ENCODE data around the gene TBC1D16.
A peak's percentile ranks its signal among the peaks of the same experiment; 100 is the strongest.

TBC1D16 gene

DNA sequence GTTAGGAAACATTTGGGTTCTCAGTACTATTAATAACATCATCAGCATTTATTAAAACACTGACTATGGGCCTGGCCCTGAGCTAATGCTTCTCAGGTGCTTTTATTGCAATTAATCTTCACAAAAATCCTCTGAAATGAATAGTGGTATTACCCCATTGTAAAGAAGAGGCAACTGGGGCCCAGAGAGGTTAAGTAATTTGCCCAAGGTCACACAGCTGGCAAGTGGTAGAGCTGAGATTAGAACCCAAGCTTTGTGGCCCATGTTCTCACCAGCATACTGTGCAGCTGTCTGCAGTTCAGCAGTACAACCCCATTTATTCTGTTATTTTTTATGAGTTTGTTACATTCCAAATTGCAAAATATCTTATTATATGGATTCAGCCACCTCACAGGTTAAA lies 82.3 kb downstream of the TBC1D16 start:
- TF ChIP-seq, protein P1, sequence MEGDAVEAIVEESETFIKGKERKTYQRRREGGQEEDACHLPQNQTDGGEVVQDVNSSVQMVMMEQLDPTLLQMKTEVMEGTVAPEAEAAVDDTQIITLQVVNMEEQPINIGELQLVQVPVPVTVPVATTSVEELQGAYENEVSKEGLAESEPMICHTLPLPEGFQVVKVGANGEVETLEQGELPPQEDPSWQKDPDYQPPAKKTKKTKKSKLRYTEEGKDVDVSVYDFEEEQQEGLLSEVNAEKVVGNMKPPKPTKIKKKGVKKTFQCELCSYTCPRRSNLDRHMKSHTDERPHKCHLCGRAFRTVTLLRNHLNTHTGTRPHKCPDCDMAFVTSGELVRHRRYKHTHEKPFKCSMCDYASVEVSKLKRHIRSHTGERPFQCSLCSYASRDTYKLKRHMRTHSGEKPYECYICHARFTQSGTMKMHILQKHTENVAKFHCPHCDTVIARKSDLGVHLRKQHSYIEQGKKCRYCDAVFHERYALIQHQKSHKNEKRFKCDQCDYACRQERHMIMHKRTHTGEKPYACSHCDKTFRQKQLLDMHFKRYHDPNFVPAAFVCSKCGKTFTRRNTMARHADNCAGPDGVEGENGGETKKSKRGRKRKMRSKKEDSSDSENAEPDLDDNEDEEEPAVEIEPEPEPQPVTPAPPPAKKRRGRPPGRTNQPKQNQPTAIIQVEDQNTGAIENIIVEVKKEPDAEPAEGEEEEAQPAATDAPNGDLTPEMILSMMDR (IDR thresholded peaks at IDR 0.05): no peak
- Histone ChIP-seq H3K4me3 (no peak overlapping the region), H3K27me3 (no peaks in the 10 kb centered on the region), H3K27ac (no peak overlapping the region), H3K9me3 (no peaks in the 10 kb centered on the region), H3K4me1 (peaks cover 0 to 27% (median 24%) of the 10 kb centered on the region in 4 donors), H3K36me3 (peaks cover 0 to 18% (median 14%) of the 10 kb centered on the region in 3 donors)
- DNase-seq: no peak
- intact Hi-C loops (cut with DNase I; ENCODE audit: low total_unique reads): no loop called here

DNA sequence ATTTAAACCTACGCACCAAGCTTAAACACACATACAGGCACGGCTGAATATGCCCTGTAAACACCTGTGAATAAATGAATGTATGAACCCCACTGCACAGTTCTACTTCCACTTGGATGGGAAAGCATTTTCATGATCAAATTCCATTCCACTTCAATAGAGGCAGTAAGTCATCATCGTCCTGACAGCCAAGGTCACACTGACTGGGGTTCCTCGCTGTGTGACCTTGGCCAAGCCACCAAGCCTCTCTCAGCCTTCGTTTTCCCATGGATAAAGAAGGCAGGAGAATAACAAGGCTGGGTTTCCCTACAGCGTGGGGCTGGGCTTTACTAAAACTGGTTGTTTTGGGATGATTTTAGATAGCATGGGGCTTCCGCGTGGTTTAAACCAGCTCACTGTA lies 82.8 kb downstream of the TBC1D16 start:
- Histone ChIP-seq H3K4me3 (no peak overlapping the region), H3K36me3 (peaks cover 0 to 20% (median 17%) of the 10 kb centered on the region in 3 donors), H3K27ac (no peak overlapping the region), H3K9me3 (no peaks in the 10 kb centered on the region), H3K4me1 (peaks cover 0 to 27% (median 24%) of the 10 kb centered on the region in 4 donors), H3K27me3 (no peaks in the 10 kb centered on the region)
- intact Hi-C loops (cut with DNase I; ENCODE audit: low total_unique reads): no loop called here
- TF ChIP-seq, protein P1 (IDR thresholded peaks at IDR 0.05): no peak
- peak in 1 of 2 donors; percentile 12 for DNase-seq

DNA sequence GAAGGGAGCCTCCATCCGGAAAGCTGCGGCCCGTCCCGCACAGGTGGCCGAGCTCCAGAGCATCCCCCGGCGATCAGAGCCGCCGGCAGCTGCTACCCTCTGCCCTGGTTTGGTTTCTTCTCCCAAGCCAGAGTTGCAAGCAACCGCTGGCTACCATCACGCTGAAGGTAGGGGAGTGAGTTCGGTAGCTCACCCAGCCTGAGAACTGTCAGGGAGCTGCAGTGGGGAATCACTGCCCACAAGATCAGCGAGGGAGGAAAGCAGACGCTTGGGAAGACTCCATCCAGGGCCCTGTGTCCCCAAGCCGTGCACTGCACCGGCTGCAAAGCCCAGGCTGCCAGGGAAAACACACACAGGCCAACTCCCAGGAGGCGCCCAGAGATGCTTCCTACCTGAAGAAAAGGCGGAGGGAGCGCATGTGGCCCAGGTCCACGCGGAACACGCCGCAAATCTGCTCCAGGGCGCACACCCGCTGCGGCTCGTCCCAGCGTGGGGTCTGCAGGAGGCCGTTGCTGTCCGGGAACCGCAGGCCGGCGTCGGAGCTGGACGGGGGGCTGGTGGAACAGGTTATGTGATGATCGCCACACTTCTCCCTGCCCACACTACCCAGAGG lies 83.3 kb downstream of the TBC1D16 start:
- Histone ChIP-seq H3K27ac (no peak overlapping the region), H3K9me3 (no peaks in the 10 kb centered on the region), H3K36me3 (peaks cover 0 to 25% (median 22%) of the 10 kb centered on the region in 3 donors), H3K4me3 (peak overlapping the region in 1 of 2 donors; percentile 33), H3K27me3 (no peaks in the 10 kb centered on the region), H3K4me1 (peaks cover 0 to 27% (median 24%) of the 10 kb centered on the region in 4 donors)
- intact Hi-C loops (cut with DNase I; ENCODE audit: low total_unique reads): no loop called here
- TF ChIP-seq, protein P1 (IDR thresholded peaks at IDR 0.05): no peak
- DNase-seq: peak in 1 of 2 donors; percentile 60

DNA sequence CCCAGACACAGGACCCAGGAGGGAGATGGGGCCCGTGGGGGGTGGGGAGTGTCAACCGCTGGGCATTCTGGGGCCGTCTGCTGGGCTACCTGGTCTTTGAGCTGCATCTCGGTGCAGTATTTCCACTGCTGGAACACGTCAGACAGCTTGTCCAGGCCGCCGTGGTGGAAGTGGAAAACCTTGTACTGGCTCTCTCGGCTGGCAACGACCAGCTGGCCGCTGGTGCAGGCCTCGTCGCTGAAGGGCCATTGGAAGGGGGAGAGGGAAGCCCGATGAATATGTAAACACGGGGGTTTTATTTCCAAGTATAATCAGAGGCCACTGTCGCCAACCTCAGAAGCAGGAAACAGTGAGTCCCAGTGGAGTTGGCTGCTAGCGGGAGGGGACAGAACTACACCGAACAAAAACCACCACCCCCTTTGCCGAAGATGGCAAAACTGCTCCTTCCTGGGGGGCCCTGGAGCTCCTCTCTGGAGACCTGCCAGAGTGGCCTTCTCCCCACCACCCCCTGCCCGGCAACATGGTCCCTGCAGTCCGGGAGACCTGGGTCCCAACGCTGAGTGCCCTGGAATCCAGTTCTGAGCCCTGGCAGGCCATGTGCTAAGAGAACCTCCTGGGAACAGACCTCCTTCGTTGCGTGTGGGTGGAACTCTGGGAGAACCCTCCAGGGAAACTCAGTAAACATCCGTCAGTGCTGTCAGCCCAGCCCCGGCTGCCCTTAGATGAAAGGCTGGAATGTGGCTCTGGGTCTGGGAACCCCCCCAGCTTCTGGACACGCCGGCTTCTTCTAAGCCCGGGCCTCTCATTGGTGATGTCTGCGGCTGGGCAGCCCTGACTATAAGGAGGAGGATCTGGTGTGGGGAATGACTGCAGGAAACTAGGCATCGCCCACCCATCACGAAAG lies 84.1 kb downstream of the TBC1D16 start:
- TF ChIP-seq, protein P1 (IDR thresholded peaks at IDR 0.05): peak in 1 of 2 experiments; percentile 14
- Histone ChIP-seq H3K27ac (peak overlapping the region in 1 of 2 donors; percentile 4), H3K9me3 (no peaks in the 10 kb centered on the region), H3K27me3 (no peaks in the 10 kb centered on the region), H3K36me3 (peaks cover 0 to 33% (median 30%) of the 10 kb centered on the region in 3 donors), H3K4me3 (peak overlapping the region; percentile 3 to 33), H3K4me1 (peaks cover 0 to 27% (median 24%) of the 10 kb centered on the region in 4 donors)
- intact Hi-C loops (cut with DNase I; ENCODE audit: low total_unique reads): no loop called here
- DNase-seq: peak in 1 of 2 donors; percentile 76

DNA sequence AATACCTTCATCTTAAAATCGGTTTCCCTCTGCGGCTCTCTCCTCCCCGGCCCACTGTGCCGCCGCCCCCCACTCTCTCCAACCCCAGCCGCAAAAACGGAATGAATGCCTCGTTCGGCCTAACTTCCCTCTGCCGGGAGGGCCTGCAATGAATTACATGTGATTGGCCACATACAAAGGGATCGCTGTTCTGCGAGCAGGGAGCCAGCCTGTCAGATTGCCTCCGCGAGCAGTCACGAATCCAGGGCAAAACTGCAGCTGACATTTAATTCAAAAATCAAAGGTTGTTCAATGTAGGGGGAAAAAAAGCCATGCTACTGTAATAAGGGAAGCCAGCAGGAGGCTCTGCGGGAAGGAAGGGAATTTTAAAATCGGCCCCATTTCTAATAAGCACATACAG lies 84.9 kb downstream of the TBC1D16 start:
- Histone ChIP-seq H3K9me3 (no peaks in the 10 kb centered on the region), H3K27ac (peak overlapping the region in 1 of 2 donors; percentile 4), H3K4me3 (no peak overlapping the region), H3K36me3 (peaks cover 0 to 41% (median 34%) of the 10 kb centered on the region in 3 donors), H3K27me3 (no peaks in the 10 kb centered on the region), H3K4me1 (peaks cover 0 to 27% (median 24%) of the 10 kb centered on the region in 4 donors)
- TF ChIP-seq, protein P1 (IDR thresholded peaks at IDR 0.05): no peak
- intact Hi-C loops (cut with DNase I; ENCODE audit: low total_unique reads): no loop called here
- peak in 1 of 2 donors; percentile 50 for DNase-seq
